Erythroblast (primary cell): ENCODE data around the gene KIF1B.

Source experiments
- GATA1 ChIP-seq: IDR thresholded peaks from 2 replicates; pipeline ENCODE4 v1.6.1; 2011; ENCODE audit warnings: low read depth, mild to moderate bottlenecking, control low read depth, low read length, moderate library complexity
- POLR2A ChIP-seq: IDR thresholded peaks from 2 replicates; pipeline ENCODE4 v1.6.1; 2011; ENCODE audit warnings: mild to moderate bottlenecking, low read length

GRCh38 chr1:10212476-10212875 lies 2.1 kb downstream of the KIF1B start:
- TF ChIP-seq POLR2A, result no peak
- no peak for TF ChIP-seq GATA1
